Activated CD4-positive, CD25-positive, alpha-beta regulatory T cell treated with anti-CD3 and anti-CD28 coated beads, Interleukin-2, amount 50 U/mL, for 72 hours (primary cell): ENCODE data around the gene NSFL1C.
A peak's percentile ranks its signal among the peaks of the same experiment; 100 is the strongest.
"Not testable (repeated sequence)": the region's sequence is repeated elsewhere in the genome, so short reads cannot be mapped to it uniquely, and the experiment has no call there.

Source experiments
- DNase-seq: peaks from one replicate; pipeline ENCODE4 v3.0.0; 2021

NSFL1C gene

GRCh38 chr20:1422753-1423152, 43.9 kb downstream of the NSFL1C start:
- DNase-seq = no peak

GRCh38 chr20:1420066-1420465, 46.6 kb downstream of the NSFL1C start:
- no peak for DNase-seq

- DNase-seq = no peak
These were observed 48.3 kb downstream of the NSFL1C start for GRCh38 chr20:1418350-1418749.

GRCh38 chr20:1417790-1418189, 48.9 kb downstream of the NSFL1C start:
- DNase-seq = no peak

DNA sequence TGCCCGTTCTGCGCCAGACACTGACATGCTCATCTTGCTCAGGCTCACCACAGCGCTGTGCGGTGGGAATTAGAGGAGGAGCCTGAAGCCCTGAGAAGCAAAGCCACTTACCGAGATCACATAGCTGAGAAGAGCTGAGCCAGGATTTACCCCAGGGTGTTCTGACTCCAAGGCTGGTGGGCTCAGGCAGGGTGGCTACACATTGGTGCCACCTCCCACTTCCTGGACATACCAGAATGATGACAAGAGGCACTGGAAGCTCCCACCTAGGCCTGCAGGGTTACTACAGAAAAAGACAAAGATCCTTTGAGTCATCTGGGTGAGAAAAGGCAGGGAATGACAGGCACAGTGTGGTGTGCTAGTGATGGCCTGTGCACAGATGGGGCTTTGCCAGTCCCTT, 49.4 kb downstream of the NSFL1C start:
- no peak for DNase-seq

- no peak for DNase-seq
These were observed 50.8 kb downstream of the NSFL1C start for GRCh38 chr20:1415667-1416468.

DNA sequence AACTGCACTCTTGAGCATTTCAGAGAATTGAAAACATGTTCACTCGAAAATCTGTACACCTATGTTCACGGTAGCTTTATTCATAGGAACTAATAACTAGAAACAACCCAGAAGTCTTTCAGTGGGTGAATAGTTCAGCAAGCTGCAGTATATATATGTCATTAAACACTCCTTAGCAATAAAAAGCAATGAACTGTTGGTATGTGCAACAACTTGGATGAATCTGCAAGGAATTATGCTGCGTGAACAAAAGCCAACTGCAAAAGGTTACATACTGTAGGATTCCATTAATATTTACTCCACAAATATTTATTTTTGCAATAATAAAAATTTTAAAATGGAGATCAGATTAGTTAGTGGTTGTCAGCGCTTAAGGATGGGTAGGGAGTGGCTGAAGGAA, 51.7 kb downstream of the NSFL1C start:
- no peak for DNase-seq

DNA sequence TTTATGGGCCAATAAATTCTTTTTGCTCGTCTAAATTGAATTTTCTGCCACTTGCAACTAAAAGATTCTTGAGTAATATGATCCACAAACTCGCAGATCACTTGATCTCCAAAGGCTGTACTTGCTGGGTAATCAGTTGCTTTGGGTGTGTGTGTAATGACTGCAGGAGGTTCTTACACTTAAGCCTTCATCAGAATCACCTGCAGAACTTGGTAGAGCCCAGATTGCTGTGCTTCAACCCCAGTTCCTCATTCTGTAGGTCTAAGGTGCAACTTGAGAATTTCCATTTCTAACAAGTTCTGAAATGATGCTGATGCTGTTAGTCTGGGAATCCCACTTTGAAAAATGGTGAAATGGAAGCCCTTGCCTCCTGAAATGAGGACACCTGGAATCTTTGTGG, 60.8 kb downstream of the NSFL1C start:
- no peak for DNase-seq

- DNase-seq = no peak
These were observed 63.0 kb downstream of the NSFL1C start for GRCh38 chr20:1403624-1404023.

DNA sequence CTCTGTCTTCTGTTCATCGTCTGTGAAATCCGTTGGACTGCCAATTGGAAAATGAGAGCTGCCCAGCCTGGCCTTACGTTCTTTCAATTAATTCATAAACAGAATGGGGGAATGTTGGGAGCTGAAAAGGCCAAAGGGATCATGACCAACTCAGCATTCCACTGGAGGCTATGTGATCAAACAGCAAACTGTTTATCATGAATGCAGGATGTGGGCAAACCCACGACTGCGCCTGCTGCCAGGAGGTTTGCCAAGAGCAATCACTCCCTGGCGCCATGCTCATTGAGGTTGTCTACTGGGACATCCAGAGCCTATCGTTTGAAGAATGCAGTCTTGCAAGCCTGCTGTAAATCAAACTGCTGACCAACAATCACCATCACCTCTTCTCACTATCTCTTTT, 64.5 kb downstream of the NSFL1C start:
- DNase-seq = no peak

GRCh38 chr20:1401451-1401907, 65.2 kb downstream of the NSFL1C start:
- no peak for DNase-seq

GRCh38 chr20:1399678-1400366, 66.8 kb downstream of the NSFL1C start:
- not testable (repeated sequence) for DNase-seq

GRCh38 chr20:1398185-1398584, 68.5 kb downstream of the NSFL1C start:
- DNase-seq = not testable (repeated sequence)

GRCh38 chr20:1397710-1398109, 68.9 kb downstream of the NSFL1C start:
- no peak for DNase-seq

DNA sequence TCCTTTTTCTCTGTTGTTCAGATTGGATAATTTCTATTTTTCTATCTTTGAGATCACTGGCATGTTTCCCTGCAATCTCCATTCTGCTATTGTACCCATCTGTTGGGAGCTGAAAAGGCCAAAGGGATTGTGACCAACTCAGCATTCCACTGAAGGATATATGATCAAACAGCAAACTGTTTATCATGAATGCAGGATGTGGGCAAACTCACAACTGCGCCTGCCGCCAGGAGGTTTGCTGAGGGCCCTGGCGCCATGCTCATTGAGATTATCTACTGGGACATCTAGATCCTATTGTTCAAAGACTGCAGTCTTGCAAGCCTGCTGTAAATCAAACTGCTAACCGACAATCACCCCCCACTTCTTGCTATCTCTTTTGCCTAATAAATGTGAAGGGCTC, 69.9 kb downstream of the NSFL1C start:
- DNase-seq = no peak

DNA sequence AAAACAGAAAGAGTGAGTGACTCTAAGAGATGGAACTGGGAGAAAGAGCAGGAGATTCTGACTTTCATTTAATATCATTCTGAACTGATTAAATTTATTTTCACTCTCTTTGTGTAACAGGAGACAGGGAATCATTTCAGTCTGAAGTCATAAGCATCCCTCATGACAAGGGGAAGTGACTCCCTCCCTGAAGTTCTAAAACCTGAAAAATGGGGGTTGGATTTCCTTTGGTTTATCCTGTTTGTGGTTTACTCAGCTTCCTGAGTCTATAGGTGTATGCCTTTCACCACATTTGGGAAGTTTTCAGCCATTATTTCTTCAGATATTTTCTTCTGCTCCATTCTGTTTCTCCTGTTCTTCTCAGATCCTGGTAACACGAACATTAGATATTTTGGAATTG, 70.4 kb downstream of the NSFL1C start:
- DNase-seq = no peak

GRCh38 chr20:1394686-1395085, 72.0 kb downstream of the NSFL1C start:
- no peak for DNase-seq

DNA sequence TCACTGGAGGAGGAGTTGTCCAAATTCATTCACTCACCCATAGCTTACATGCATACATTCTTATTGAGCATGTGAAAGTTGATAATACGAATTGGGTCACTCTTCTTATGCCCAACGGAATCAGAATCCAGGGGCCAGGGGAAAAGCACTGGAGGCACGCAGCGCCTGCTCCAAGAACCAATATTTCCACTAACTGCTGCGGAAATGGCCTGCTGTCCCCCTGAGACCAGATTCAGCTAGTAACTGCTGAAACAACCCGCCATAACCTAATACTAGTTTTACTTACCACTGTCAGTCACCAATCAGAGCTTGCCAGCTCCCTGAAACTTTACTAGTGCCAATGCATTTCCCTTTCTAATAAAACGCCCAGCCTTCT, 73.2 kb downstream of the NSFL1C start:
- no peak for DNase-seq

DNA sequence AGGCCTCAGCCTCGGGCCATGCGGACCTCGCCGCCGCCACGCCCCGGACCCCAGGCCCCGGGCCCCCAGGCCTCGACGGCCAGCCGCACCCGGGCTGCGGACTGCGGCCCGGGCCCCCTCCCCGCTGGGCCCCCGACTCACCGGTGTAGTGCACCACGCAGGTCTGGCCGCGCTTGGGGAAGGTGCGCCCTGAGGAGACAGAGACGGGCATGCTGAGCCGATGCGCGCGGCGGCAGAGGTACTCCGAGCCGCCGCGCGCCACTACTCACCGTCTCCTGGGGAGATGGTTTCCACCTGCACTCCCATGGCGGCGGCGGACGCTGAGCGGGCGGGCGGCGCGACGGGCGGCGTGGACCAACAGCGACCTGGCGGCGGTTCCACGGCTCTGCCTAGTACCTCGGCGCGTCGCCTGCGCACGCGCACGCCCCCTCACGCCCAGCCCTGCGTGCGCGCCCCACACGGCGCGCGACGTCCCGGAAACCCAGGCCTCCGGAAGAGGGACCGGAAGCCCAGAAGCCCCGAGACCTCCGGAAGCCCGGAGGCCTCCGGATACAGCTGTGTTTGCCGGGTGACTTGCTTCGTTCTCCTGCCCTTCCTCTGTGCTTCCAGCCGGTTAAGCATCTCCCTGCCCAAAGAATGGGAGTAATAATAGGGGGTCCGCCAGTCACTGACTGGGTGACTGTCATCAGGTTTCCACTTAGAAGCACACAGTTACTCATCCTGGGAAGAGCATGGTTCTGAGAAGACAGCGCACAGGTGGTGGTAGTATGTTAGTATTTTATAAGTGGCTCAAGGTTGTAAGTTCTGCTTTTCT, 73.7 kb downstream of the NSFL1C start, which contains the start of gene FKBP1A:
Gene FKBP1A, minus strand, starts transcription at position 362 of the 814 bp plus-strand sequence. Its CDS starts 56 bp downstream, at position 306.
- peak; percentile 89 for DNase-seq

- DNase-seq = no peak
These were observed 74.3 kb downstream of the NSFL1C start for GRCh38 chr20:1392443-1392692.
